GM12873 (cell line): Measurements from ENCODE around the gene SDK2.

Experiments
- TF ChIP-seq, protein P1 (sequence below): IDR thresholded peaks from 2 replicates; pipeline ENCODE4 v1.5.1; 2012; ENCODE audit warnings: low read depth, mild to moderate bottlenecking, moderate library complexity, low read length, control low read depth; ENCODE audit not compliant: insufficient read depth; ENCODE audit errors: missing control alignments

Gene SDK2

DNA sequence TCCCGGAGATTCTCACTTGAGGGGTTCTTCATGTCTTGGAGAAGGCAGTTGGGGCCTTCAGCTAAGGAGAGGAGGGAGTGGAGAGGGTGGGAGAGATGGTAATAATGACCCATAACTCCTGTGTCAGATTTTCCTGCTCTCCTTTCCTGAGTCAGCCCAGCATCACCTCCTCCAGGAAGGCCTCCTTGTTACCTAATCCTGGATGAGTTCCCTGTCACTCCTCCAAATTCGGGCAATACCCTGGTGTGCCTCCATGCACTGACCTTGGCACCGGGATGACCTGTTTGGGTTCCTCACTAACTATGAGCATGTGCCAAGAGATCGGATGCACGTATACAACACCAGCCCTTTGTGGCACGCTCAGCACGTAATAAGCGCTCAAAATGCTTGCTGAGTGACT, 38.8 kb downstream of the SDK2 start:
- TF ChIP-seq, protein P1, sequence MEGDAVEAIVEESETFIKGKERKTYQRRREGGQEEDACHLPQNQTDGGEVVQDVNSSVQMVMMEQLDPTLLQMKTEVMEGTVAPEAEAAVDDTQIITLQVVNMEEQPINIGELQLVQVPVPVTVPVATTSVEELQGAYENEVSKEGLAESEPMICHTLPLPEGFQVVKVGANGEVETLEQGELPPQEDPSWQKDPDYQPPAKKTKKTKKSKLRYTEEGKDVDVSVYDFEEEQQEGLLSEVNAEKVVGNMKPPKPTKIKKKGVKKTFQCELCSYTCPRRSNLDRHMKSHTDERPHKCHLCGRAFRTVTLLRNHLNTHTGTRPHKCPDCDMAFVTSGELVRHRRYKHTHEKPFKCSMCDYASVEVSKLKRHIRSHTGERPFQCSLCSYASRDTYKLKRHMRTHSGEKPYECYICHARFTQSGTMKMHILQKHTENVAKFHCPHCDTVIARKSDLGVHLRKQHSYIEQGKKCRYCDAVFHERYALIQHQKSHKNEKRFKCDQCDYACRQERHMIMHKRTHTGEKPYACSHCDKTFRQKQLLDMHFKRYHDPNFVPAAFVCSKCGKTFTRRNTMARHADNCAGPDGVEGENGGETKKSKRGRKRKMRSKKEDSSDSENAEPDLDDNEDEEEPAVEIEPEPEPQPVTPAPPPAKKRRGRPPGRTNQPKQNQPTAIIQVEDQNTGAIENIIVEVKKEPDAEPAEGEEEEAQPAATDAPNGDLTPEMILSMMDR = no peak

- TF ChIP-seq, protein P1 = no peak
These were observed 39.8 kb downstream of the SDK2 start for GRCh38 chr17:73604476-73604875.

GRCh38 chr17:73603971-73604370, 40.3 kb downstream of the SDK2 start:
- TF ChIP-seq, protein P1 = no peak

- TF ChIP-seq, protein P1 = no peak
These were observed 44.0 kb downstream of the SDK2 start for GRCh38 chr17:73600103-73600871.

GRCh38 chr17:73599599-73599998, 44.6 kb downstream of the SDK2 start:
- TF ChIP-seq, protein P1 = no peak

DNA sequence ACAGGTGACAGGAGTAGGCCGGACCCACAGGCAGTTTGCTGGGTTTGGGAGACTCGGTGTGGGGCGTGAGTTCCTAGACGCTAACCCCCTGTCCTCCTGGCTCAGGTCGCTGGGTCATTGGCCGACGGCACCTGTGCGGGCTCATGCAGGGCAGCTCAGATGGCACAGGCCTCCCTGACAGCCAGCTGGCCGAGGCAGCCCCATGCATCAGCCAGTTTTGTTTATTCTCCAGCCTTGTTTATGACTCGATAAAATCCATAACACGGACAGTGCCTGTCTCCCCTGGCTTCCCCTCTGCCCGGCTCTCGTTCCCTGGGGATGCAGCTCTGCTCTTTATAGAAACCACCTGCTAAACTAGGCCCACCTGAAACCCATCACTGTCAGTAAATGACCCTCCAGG, 46.0 kb downstream of the SDK2 start:
- TF ChIP-seq, protein P1 = no peak

DNA sequence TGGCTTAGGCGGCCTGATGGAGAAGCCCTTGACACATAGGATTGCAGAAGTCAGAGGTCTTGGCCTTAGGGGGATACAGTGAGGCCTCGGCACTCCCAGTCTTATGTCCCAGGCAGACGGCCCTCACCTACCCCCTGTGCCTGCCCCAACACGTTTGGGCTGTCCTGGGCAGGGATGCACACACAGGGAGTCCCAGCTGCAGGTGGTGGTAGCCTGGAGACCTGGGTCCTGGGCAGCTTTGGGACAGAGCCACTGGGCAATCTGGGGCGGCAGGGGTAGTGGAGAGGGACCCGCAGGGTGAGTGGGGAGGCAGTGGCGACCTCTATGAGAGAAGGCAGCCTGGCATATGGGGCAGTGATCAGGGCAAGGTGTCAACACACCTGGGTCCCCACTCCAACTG, 48.3 kb downstream of the SDK2 start:
- TF ChIP-seq, protein P1 = no peak
